ENCODE measurements around the gene CBLB.

- TF ChIP-seq CTCF (conservative IDR thresholded peaks at IDR 0.05; ENCODE audit: low read length) (no peak), EZH2phosphoT487 (IDR thresholded peaks at IDR 0.05; ENCODE audit: borderline replicate concordance) (no peak)
Measured at GRCh38 chr3:105762749-105763658, 105.8 kb downstream of the CBLB start.
